G401 (cell line): ENCODE measurements around the gene SLC41A1. TPM values are rescaled to one million over a fixed set of nuclear protein-coding genes. Genes with fewer than 3 reads are reported as not detected.

Experiments
- DNase-seq: peaks from one replicate; pipeline ENCODE4 v3.0.0-alpha.2; 2015; ENCODE audit warnings: low spot score
- in situ Hi-C: cut with HindIII; loops from 2 replicates; pipeline ENCODE4 v1.10.0; 2016; ENCODE audit warnings: low sequenced_read_pairs, mixed read lengths
- total RNA-seq: library from RNA; depleted of rRNA; stranded (reverse); fragments of >200 nt; shearing (Covaris generic); gene quantifications from 2 replicates; pipeline ENCODE4 v1.2.3, GENCODE V29; 2014; rRNA removed

The SLC41A1 gene
- total RNA-seq, 1 experiment from 2014 or later: 17.8 TPM

- in situ Hi-C loops: no loop called here
Observed at GRCh38 chr1:205739348-205740160, 73.4 kb downstream of the SLC41A1 start.

More at GRCh38 chr1:205739348-205740160, 73.4 kb downstream of the SLC41A1 start:
- no peak for DNase-seq

Other genes starting within 250 kb of the SLC41A1 start
- gene ELK4, start 181.2 kb downstream of the SLC41A1 start, total RNA-seq: 4.6 and 5.1 TPM in 2 replicates
- 4.4 and 5.4 TPM in 2 replicates for gene SLC45A3, start 132.7 kb downstream of the SLC41A1 start, total RNA-seq
- 142 and 190 TPM in 2 replicates for gene NUCKS1, start 63.0 kb downstream of the SLC41A1 start, total RNA-seq
- gene RAB29, start 37.7 kb downstream of the SLC41A1 start, total RNA-seq: 6.8 and 8.9 TPM in 2 replicates
- gene PM20D1, start 36.9 kb upstream of the SLC41A1 start, total RNA-seq: not detected in 2 replicates
- not detected in 2 replicates for gene SLC26A9, start 130.3 kb upstream of the SLC41A1 start, total RNA-seq
- 0.85 TPM in 1 of 2 replicates, not detected in the other for gene RAB7B, start 190.2 kb upstream of the SLC41A1 start, total RNA-seq
- not detected in 2 replicates for gene CTSE, start 210.7 kb upstream of the SLC41A1 start, total RNA-seq
- not detected in 2 replicates for gene RHEX, start 240.0 kb upstream of the SLC41A1 start, total RNA-seq